Stimulated activated CD8-positive, alpha-beta memory T cell treated with anti-CD3 and anti-CD28 coated beads, Interleukin-15, amount 100 ng/mL, for 48 hours (primary cell): Measurements from ENCODE around the gene MLC1.
A peak's percentile ranks its signal among the peaks of the same experiment; 100 is the strongest.

Source experiments
- DNase-seq, 2 donors: peaks; one replicate each; pipeline ENCODE4 v3.0.0-alpha.2; 2020; ENCODE audit warnings: low read depth in 2 of 2

The MLC1 gene

GRCh38 chr22:50085211-50085972, at the start of gene MLC1:
TSS of gene MLC1 (minus strand) at chr22:50085426. CDS start at chr22:50084902, 524 bp downstream.
- DNase-seq = peak in 1 of 2 donors; percentile 11

DNA sequence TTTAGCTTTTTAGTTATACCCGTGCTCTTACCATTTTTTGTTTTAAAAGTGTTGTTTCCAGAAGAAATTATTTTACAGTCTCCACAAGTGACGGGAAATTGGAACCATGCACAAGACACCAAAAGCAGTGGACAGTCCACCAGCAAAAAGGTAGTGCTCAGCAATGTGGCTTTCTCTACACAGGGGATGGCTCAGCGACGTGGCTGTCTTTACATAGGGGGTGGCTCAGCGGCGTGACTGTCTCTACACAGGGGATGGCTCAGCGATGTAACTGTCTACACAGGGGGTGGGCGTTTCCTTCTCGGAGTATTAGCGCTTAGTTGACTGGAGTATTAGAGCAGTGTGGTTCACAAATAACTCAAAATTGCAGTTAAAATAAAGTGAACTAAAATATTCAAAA, 49.3 kb upstream of the MLC1 start:
- DNase-seq = no peak

DNA sequence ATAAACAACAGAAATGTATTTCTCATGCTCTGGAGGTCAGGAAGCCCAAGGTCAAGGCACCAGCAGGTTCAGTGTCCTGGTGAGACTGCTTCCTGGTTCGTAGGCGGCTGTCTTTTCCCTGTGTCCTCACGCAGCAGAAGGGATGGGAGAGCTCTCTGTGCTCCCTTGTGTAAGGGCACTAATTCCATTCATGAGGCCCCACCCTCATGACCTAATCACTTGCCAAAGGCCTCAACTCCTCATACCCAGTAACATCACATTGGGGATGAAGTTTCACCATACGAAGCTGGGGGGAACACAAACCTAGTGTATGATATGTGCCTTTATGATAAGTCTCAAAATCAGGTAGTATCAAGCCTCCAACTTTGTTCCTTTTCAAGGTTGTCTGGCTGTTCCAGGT, 46.7 kb upstream of the MLC1 start:
- no peak for DNase-seq

DNA sequence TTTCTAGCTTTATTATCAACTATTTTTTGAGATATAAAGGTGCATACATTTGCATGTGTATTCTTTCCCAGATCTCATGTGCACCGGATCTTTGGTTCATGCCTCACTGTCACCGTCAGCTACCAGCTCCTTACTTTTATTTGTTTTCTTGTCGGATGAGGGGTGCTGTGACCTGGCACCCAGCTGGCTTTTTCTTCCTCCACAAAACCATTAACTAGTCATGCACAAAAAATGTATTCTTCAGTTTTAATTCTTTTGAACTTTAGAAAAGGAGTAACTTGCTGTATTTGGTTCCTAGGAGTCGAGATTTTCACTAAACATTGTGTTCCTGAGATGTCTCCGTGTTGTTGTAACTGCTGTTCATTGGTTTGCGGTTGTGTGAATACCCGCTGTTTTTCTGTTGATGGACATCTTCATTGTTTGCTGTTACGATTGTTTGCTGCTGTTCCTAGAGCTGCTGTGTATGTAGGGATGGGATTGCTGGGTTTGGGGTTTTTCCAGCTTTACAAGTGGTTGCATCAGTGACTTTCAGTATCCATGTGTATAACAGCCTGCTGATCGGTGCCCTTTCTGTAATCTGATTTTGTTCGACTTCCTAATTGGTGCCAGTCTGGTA, 44.0 kb upstream of the MLC1 start:
- DNase-seq = no peak

DNA sequence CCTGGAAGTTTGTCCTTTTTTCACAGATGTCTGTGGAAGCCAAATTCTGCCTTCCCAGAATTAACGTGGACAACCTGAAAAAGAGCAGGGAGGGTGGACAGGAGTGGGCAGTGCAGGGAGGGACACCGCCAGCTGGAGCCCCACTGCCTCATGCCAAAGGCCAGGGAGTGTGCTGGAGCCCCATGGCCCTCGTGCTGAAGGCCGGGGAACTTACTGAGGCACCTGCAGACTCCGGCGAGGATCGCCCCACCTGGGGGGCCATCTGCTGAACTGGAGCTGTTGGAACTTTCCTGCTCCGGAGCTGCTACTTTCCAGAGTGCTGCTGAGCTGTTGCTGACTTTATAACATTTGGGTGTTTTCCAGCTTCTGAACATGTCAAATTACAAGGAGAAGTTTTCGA, 39.8 kb upstream of the MLC1 start:
- no peak for DNase-seq

- DNase-seq = no peak
Measured at GRCh38 chr22:50123119-50123518, 37.9 kb upstream of the MLC1 start.

- DNase-seq = no peak
Measured at GRCh38 chr22:50121202-50121740, 36.0 kb upstream of the MLC1 start.

DNA sequence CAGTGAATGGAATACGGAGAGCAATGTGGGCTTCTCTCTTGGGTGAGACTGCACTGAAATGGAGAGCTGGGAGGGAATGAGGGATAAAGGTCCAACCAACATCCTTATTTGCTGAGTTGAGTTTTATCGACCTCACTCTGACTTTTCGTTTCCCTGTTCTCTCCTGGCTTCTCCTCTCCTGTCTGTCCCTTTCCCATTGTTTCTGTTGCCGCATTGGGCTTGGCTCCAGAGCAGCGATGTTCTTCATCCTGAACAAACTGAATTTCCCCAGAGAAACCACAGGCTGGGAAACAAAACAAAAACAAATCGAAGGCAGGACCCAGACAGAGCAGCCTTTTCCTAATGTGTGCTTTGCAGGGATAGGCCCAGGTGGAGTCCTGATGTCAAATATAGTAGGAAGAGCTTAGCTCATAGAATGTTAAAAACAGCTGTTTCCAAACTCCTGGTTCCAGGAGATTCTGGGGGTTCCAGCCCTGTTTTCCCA, 34.6 kb upstream of the MLC1 start:
- DNase-seq = no peak

- DNase-seq = no peak
Measured at GRCh38 chr22:50119169-50119767, 34.0 kb upstream of the MLC1 start.

DNA sequence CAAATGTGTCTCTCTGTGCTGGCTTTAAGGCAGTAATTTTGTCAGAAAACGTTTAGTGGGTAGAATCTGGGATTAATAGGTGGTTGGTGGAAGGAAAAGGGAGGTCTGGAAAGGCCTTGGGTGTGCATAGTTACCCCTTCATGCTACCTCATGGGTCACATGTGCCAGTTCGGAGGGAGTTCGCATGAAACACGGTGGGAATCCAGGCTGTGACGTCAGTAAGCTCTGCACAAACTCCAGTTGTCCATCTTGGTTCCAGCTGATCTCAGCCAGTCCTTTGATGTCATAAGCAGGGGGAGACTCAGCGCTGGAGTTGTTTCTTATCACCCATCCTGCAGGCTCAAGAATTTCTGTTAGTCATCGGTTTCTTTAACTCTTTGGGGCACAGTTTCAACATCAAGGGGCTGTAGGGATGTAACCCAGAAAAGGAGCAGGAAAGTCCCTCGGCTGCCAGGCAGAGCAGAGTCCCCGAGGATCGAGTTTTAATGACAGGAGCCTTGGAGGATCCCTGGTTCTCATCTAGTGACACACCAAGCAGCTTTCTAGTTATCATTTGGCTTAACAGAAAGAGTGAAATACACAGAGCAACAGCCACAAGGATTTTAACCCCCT, 33.4 kb upstream of the MLC1 start:
- no peak for DNase-seq

- no peak for DNase-seq
Measured at GRCh38 chr22:50118129-50118528, 32.9 kb upstream of the MLC1 start.

GRCh38 chr22:50117168-50117762, 32.0 kb upstream of the MLC1 start:
- DNase-seq = no peak

DNA sequence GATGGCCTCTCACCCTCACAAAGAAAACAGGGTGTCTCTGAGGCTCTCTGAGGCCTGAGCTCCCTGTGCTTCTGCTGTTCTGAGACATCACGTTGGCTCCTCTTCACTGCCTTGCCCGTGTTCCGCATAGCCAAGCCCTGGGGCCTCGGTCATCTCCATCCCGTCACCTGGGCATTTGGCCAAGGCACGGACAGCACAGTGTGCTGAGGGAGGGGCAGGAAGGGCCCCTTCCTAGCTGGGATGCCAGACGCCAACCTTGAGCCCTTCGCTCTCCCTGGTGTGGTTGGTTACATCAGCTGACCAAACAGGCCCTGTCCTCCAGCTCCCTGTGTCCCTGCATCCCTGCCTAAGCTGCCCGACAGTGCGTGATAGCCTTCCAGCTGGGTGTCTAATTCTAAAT, 30.5 kb upstream of the MLC1 start:
- no peak for DNase-seq

GRCh38 chr22:50114221-50115021, 29.2 kb upstream of the MLC1 start:
- DNase-seq = no peak

- DNase-seq = peak in 1 of 2 donors; percentile 29
Measured at GRCh38 chr22:50112151-50113118, 27.2 kb upstream of the MLC1 start.

GRCh38 chr22:50111056-50111455, 25.8 kb upstream of the MLC1 start:
- no peak for DNase-seq

DNA sequence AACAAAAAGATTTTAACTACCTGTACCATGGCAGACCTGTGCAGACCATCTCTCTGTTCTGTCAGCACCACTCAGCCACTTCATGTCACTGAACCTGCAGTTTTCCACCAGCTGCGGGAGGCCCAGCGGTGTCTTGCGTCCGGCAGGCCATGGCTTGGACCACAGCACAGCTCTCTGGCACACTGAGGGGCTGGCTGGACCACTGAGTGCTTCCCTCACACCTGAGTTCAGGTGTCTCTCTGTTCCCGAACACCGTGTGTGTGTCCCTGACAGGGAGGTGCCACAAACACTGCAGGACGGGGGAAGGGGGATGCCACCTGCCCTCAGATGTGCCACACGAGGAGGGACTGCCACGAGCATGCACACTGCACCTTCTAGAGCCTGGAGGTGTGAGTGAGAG, 22.3 kb upstream of the MLC1 start:
- no peak for DNase-seq

DNA sequence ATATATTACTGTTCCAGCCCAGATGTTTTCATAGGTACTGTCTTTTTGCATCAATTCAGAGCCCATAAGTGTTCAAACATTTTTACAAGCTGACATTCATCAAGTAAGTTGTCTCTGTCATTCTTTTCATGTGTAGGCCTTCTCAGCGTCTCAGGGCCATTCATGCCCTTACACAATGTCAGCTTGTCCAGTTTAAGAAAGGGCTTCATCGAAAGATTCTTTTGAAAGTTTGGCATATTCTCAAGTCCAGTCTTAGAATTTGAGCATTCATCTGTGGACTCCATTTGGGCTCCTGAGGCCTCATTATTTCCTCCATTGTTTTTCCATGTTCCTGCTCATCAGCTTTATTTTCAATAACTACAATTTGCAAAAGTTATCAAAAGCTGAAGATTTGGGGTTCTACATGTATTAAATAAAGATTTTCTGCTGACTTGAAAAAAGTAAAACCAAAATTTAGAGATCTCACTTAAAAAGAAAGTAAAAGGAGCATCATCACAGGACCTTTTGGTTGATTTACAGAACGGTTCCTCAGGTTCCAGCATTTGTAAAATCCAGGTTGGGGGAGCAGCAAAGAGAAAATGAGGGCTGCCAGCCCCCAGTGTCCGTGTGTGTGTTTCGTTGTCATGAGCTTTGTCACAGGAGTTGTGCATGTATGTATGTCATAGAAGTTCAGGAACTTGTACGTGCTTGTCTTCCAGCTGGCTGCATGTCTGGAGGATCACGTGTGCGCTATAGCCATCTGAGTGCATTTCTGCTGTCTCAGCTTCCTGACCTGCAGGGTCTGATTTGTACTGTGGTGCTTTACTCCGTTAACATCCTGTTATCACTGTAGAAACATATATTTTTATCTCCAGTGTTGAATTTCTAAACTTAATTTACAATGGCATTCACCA, 20.2 kb upstream of the MLC1 start:
- no peak for DNase-seq

- DNase-seq = no peak
Measured at GRCh38 chr22:50104141-50104544, 18.9 kb upstream of the MLC1 start.
